CD4-positive, CD25-positive, alpha-beta regulatory T cell (primary cell): Measurements from ENCODE around the gene PRKCG. TPM values are rescaled to one million over a fixed set of nuclear protein-coding genes. Genes with fewer than 3 reads are reported as not detected.
A peak's percentile ranks its signal among the peaks of the same experiment; 100 is the strongest.

Experiments used
- ATAC-seq, 2 donors: fragments of 150-1000 bp; cut with Tn5 transposase; one replicate each; pipeline ENCODE4 v1.10.0; 2021; ENCODE audit warnings: low read depth in 2 of 2, moderate number of reproducible peaks in 2 of 2, moderate library complexity in 1 of 2
- DNase-seq, 3 donors: peaks; one replicate each; pipeline versions ENCODE4 v3.0.0 to v3.0.0-alpha.2; 2012 to 2022; ENCODE audit warnings: mixed read lengths in 1 of 3
- H3K27ac ChIP-seq: one replicate; pipeline ENCODE4 v1.7.0; 2013; ENCODE audit warnings: mild to moderate bottlenecking, low read length; ENCODE audit not compliant: insufficient read depth, poor library complexity, severe bottlenecking
- H3K27me3 ChIP-seq: one replicate; pipeline ENCODE4 v1.7.0; 2013; ENCODE audit warnings: low read length; ENCODE audit not compliant: control insufficient read depth, insufficient read depth
- H3K36me3 ChIP-seq: one replicate; pipeline ENCODE4 v1.7.0; 2013; ENCODE audit warnings: mild to moderate bottlenecking, low read length, moderate library complexity; ENCODE audit not compliant: control insufficient read depth, insufficient read depth
- H3K4me1 ChIP-seq: 2 replicates; pipeline ENCODE4 v1.7.0; 2013; ENCODE audit warnings: mild to moderate bottlenecking, low read length; ENCODE audit not compliant: insufficient read depth, control insufficient read depth, poor library complexity, severe bottlenecking
- H3K4me3 ChIP-seq: one replicate; pipeline ENCODE4 v1.7.0; 2013; ENCODE audit warnings: low read depth, mild to moderate bottlenecking, low read length, moderate library complexity
- H3K9me3 ChIP-seq, 2 experiments: 1 replicate in 1 of 2; 2 replicates in 1 of 2; pipeline ENCODE4 v1.7.0; 2013; ENCODE audit warnings: low read length in 2 of 2, mild to moderate bottlenecking in 1 of 2, moderate library complexity in 1 of 2; ENCODE audit not compliant: control insufficient read depth in 2 of 2
- H3K27ac Mint-ChIP-seq, 3 donors: one replicate each; pipeline ENCODE4 v1.8.0; 2020 to 2022; ENCODE audit warnings: mild to moderate bottlenecking in 3 of 3, mixed read lengths in 3 of 3, moderate library complexity in 2 of 3
- H3K27me3 Mint-ChIP-seq: one replicate; pipeline ENCODE4 v1.8.0; 2022; ENCODE audit warnings: mild to moderate bottlenecking, mixed read lengths
- H3K36me3 Mint-ChIP-seq: one replicate; pipeline ENCODE4 v1.8.0; 2020; ENCODE audit warnings: mixed read lengths
- H3K4me1 Mint-ChIP-seq, 4 donors: one replicate each; pipeline ENCODE4 v1.8.0; 2020 to 2022; ENCODE audit warnings: mixed read lengths in 4 of 4, mild to moderate bottlenecking in 1 of 4
- H3K4me3 Mint-ChIP-seq, 4 donors: one replicate each; pipeline ENCODE4 v1.8.0; 2020 to 2022; ENCODE audit warnings: mild to moderate bottlenecking in 4 of 4, mixed read lengths in 4 of 4, moderate library complexity in 3 of 4
- H3K9me3 Mint-ChIP-seq, 7 donors: one replicate each; pipeline ENCODE4 v1.8.0; 2020 to 2022; ENCODE audit warnings: mixed read lengths in 7 of 7, mild to moderate bottlenecking in 3 of 7, moderate library complexity in 2 of 7
- polyA plus RNA-seq, 4 donors: library from polyadenylated mRNA; unstranded; fragments of 300-500 nt; fragmentation: Illumina TruSeq; gene quantifications; one replicate each; pipeline ENCODE4 v1.2.3, GENCODE V29; 2021
- total RNA-seq: library from RNA; stranded (reverse); gene quantifications from one replicate; pipeline ENCODE4 v1.2.3, GENCODE V29; 2022

PRKCG gene
- total and polyA plus RNA-seq, 5 donors from 2014 or later = not detected

DNA sequence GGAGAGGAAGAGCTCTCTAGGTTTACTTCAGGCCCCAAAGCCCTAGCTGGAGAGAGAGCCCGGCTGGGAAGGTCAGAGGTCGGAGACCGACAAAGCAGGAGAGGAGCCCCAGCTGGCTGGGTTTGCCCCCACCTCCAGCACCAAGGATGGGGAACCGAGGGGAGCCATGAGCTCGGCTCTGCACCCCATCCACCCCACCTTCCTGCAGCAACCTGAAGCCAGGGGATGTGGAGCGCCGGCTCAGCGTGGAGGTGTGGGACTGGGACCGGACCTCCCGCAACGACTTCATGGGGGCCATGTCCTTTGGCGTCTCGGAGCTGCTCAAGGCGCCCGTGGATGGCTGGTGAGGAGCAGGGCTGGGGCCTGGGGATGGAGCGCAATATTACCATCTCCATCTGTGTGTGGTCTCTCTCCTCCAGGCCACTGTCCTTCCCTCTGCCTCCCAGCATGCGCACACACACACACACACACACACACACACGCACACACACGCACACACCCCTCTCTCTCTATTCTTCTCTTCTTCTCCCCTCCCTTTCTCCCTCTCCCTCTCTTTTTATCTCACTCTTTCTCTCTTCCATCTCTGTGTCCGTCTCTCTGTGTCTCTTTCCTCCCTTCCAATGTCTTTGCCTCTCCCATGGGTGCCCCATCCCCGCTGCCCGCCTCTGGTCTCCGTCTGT is 10.4 kb downstream of the PRKCG start:
- ATAC-seq = no peak
- no peak overlapping the region for H3K4me3 Mint-ChIP-seq
- Histone ChIP-seq H3K4me3 (no peak overlapping the region), H3K36me3 (no peaks in the 10 kb centered on the region), H3K4me1 (peaks cover 3% of the 10 kb centered on the region), H3K27ac (no peak overlapping the region), H3K9me3 (no peaks in the 10 kb centered on the region), H3K27me3 (no peaks in the 10 kb centered on the region)
- H3K9me3 Mint-ChIP-seq = peaks cover 0 to 4% (median 0%) of the 10 kb centered on the region in 7 donors
- peaks cover 37% of the 10 kb centered on the region for H3K27me3 Mint-ChIP-seq
- H3K36me3 Mint-ChIP-seq = no peaks in the 10 kb centered on the region
- no peak overlapping the region for H3K27ac Mint-ChIP-seq
- peaks cover 0 to 6% (median 4%) of the 10 kb centered on the region in 4 donors for H3K4me1 Mint-ChIP-seq
- no peak for DNase-seq

DNA sequence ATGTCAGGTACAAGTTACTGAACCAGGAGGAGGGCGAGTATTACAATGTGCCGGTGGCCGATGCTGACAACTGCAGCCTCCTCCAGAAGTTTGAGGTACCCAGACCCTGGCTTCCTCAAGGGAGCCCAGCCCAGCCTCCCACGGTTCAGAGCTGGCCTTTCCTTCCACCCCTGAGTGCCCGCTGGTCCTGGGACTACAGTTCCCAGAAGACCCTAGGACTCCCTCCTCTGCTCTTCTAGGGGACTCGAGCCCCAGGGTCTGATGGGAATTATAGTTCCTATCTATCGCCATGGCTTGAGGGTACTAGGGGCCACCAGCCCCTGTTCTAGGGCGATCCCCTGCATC is 11.0 kb downstream of the PRKCG start:
- Histone ChIP-seq H3K4me3 (no peak overlapping the region), H3K27ac (no peak overlapping the region), H3K36me3 (no peaks in the 10 kb centered on the region), H3K27me3 (no peaks in the 10 kb centered on the region), H3K9me3 (no peaks in the 10 kb centered on the region), H3K4me1 (peaks cover 3% of the 10 kb centered on the region)
- ATAC-seq (no peak), DNase-seq (no peak)
- Mint-ChIP-seq H3K27me3 (peaks cover 41% of the 10 kb centered on the region), H3K4me3 (no peak overlapping the region), H3K36me3 (no peaks in the 10 kb centered on the region), H3K9me3 (peaks cover 0 to 4% (median 0%) of the 10 kb centered on the region in 7 donors), H3K27ac (no peak overlapping the region), H3K4me1 (peaks cover 0 to 6% (median 4%) of the 10 kb centered on the region in 4 donors)

DNA sequence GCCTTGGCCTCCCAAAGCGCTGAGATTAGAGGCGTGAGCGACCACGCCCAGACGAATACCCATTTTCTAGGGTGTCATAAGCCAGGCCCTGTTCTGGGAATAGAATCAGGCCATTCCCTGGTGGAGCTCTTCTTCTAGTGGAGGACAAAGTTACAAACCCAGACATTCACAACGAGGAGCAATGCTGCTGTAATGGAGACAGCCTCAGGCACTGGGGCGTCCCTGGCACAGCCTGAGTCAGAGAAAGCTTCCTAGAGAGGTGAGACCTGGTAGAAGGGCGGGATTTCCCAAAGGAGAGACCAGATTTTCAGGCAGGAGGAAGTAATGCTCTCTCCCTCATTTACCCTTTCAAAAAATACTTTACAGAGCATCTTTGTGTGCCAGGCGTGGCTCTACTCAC is 12.7 kb downstream of the PRKCG start:
- ATAC-seq (no peak), DNase-seq (no peak)
- no peak overlapping the region for H3K4me3 ChIP-seq
- Mint-ChIP-seq H3K4me3 (no peak overlapping the region), H3K27me3 (peaks cover 38% of the 10 kb centered on the region), H3K27ac (no peak overlapping the region), H3K9me3 (peaks cover 0 to 7% (median 0%) of the 10 kb centered on the region in 7 donors), H3K36me3 (no peaks in the 10 kb centered on the region), H3K4me1 (peaks cover 0 to 11% (median 1%) of the 10 kb centered on the region in 4 donors)
- no peak overlapping the region for H3K27ac ChIP-seq
- no peaks in the 10 kb centered on the region for H3K27me3 ChIP-seq
- H3K36me3 ChIP-seq = no peaks in the 10 kb centered on the region
- no peaks in the 10 kb centered on the region for H3K9me3 ChIP-seq
- peaks cover 6% of the 10 kb centered on the region for H3K4me1 ChIP-seq

DNA sequence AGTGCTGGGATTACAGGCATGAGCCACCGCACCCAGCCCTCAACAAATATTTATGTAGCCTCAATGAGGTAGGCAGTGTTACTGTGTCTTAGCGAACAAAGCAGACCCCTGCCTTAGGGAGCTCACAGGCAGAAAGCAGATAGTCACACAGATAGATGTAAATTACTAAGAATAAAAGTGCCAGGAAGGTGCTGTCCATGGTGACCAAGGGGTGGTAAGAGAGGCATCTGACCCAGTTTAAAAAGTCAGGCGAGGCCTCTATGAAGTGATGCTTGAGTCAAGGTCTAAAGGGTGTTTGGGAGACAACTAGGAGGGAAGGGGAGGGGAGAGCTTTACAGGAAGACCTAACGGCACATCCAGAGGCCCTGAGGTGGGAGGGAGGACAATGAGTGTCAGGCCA is 14.7 kb downstream of the PRKCG start:
- Mint-ChIP-seq H3K36me3 (no peaks in the 10 kb centered on the region), H3K27me3 (peaks cover 40% of the 10 kb centered on the region), H3K4me3 (no peak overlapping the region), H3K9me3 (peaks cover 0 to 7% (median 0%) of the 10 kb centered on the region in 7 donors), H3K27ac (no peak overlapping the region), H3K4me1 (peaks cover 0 to 5% (median 1%) of the 10 kb centered on the region in 4 donors)
- no peaks in the 10 kb centered on the region for H3K27me3 ChIP-seq
- H3K4me1 ChIP-seq = peaks cover 3% of the 10 kb centered on the region
- DNase-seq (no peak), ATAC-seq (no peak)
- H3K9me3 ChIP-seq = no peaks in the 10 kb centered on the region
- no peak overlapping the region for H3K27ac ChIP-seq
- no peak overlapping the region for H3K4me3 ChIP-seq
- H3K36me3 ChIP-seq = no peaks in the 10 kb centered on the region

DNA sequence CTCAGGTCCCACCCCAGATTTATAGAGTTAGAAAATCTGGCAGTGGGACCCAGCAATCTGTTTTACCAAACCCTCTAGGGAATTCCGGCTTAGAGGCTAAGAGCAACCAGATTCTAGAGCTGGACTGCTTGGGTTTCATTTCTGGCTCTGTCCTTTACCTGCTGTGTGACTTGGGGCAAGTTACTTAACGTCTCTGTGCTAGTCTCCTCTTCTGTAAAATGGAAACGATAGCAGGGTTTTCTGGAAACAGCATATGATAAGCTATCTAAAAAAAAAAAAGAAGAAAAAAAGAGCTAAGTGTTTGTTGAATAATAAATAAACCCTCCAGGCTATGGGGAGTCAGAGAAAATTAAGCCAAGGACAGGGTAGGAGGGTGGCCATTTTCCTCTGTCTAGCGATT is 15.5 kb downstream of the PRKCG start:
- Histone ChIP-seq H3K4me1 (peaks cover 3% of the 10 kb centered on the region), H3K27ac (no peak overlapping the region), H3K9me3 (no peaks in the 10 kb centered on the region), H3K4me3 (no peak overlapping the region), H3K27me3 (no peaks in the 10 kb centered on the region), H3K36me3 (no peaks in the 10 kb centered on the region)
- no peak for ATAC-seq
- DNase-seq = no peak
- H3K36me3 Mint-ChIP-seq = no peaks in the 10 kb centered on the region
- H3K27ac Mint-ChIP-seq = no peak overlapping the region
- peaks cover 0 to 7% (median 0%) of the 10 kb centered on the region in 7 donors for H3K9me3 Mint-ChIP-seq
- no peak overlapping the region for H3K4me3 Mint-ChIP-seq
- H3K4me1 Mint-ChIP-seq = peaks cover 0 to 5% (median 1%) of the 10 kb centered on the region in 4 donors
- peaks cover 36% of the 10 kb centered on the region for H3K27me3 Mint-ChIP-seq

DNA sequence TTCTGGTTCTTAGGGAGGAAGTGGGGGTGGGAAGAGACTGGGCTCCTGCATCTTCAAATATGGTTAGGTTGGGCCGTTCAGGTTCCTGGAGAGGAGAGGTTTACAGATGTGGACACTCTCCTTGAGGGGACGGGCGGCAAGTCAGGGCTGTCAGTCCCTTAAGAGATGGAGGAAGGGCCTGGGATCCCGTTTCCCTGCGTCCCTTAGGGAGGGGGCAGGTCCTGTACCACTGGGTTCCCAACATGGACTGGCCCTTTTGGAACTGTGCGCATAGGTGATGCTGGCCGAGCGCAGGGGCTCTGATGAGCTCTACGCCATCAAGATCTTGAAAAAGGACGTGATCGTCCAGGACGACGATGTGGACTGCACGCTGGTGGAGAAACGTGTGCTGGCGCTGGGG is 16.2 kb downstream of the PRKCG start:
- Mint-ChIP-seq H3K27me3 (peaks cover 32% of the 10 kb centered on the region), H3K27ac (no peak overlapping the region)
- no peaks in the 10 kb centered on the region for H3K9me3 ChIP-seq

DNA sequence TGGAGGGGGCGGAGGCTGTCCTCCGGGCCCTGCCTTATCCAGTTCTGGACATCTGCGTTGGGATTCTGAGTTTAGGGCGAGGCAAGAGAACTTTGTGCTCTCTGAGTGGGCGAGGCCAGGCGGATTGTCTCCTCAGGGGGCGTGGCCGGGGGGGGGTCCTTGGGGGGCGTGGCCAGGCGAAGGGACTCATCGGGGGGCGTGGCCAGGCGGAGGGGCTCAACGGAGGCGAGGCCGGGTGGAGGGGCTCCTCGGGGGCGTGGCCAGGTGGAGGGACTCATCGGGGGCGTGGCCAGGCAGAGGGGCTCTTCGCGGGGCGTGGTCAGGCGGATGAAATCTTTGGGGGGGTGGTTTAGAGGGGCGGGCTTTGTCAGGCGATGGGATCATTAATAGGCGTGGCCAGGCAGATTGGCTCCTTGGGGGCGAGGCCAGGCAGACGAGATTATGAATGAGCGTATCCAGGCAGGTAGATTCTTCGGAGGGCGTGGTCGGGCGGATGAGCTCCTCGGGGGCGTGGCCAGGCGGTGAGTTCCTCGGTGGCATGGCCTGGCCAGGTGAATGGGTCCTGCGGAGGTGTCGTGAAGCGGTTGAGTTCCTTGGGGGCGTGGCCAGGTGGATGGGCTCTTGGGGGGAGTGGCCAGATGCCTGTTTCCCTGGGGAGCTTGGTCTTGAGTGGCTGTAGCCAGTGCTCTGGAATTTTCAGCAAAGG is 16.8 kb downstream of the PRKCG start:
- Mint-ChIP-seq H3K4me1 (peaks cover 0 to 6% (median 3%) of the 10 kb centered on the region in 4 donors), H3K36me3 (no peaks in the 10 kb centered on the region), H3K9me3 (peaks cover 0 to 5% (median 2%) of the 10 kb centered on the region in 7 donors), H3K27ac (no peak overlapping the region), H3K4me3 (no peak overlapping the region), H3K27me3 (peaks cover 35% of the 10 kb centered on the region)
- no peaks in the 10 kb centered on the region for H3K9me3 ChIP-seq
- no peak for ATAC-seq
- no peak overlapping the region for H3K27ac ChIP-seq
- H3K4me3 ChIP-seq = no peak overlapping the region
- H3K36me3 ChIP-seq = no peaks in the 10 kb centered on the region
- peak in 1 of 3 donors; percentile 13 for DNase-seq
- no peaks in the 10 kb centered on the region for H3K27me3 ChIP-seq
- H3K4me1 ChIP-seq = peaks cover 3% of the 10 kb centered on the region

More for the DNA sequence above, 16.2 kb downstream of the PRKCG start:
- no peaks in the 10 kb centered on the region for H3K36me3 ChIP-seq
- H3K4me1 ChIP-seq = peaks cover 3% of the 10 kb centered on the region
- H3K9me3 Mint-ChIP-seq = peaks cover 0 to 5% (median 2%) of the 10 kb centered on the region in 7 donors
- H3K36me3 Mint-ChIP-seq = no peaks in the 10 kb centered on the region
- H3K27ac ChIP-seq = no peak overlapping the region
- no peaks in the 10 kb centered on the region for H3K27me3 ChIP-seq
- H3K4me3 ChIP-seq = no peak overlapping the region
- DNase-seq (no peak), ATAC-seq (no peak)
- H3K4me1 Mint-ChIP-seq = peaks cover 0 to 5% (median 3%) of the 10 kb centered on the region in 4 donors
- peak overlapping the region in 1 of 4 donors; percentile 41 for H3K4me3 Mint-ChIP-seq
